Measurements from ENCODE around the gene ZNF319.

ZNF319 gene

DNA sequence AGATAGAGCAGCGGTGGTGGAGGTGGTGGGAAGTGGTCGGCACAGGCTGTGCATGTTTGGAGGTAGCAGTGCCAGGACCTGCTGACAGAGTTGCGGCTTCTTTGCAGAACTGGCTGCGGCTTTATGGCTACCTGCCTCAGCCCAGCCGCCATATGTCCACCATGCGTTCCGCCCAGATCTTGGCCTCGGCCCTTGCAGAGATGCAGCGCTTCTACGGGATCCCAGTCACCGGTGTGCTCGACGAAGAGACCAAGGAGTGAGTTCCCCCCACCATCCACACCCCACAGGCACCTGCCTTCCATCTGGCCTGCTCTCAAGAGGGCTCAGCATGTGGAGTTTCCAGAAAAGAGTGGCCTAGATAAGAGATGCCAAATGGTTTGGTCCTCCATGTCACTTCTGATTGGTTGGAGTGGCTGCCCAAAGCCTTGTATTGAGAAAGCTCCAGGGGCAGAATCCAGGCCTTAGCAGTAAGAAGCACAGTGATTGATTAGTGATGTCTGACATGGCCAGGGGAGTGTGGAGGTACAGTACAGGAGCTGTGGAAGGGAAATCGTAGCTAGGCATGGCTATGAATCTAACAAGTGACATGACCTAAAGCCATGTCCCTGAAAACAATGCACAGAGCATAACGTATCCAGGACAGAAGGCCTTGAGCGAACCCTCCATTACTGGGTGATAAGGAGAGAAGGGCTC, 37.0 kb upstream of the ZNF319 start:
- no peak for DNase-seq (ENCODE audit: low read depth in 4 of 4, low spot score in 1 of 4)

DNA sequence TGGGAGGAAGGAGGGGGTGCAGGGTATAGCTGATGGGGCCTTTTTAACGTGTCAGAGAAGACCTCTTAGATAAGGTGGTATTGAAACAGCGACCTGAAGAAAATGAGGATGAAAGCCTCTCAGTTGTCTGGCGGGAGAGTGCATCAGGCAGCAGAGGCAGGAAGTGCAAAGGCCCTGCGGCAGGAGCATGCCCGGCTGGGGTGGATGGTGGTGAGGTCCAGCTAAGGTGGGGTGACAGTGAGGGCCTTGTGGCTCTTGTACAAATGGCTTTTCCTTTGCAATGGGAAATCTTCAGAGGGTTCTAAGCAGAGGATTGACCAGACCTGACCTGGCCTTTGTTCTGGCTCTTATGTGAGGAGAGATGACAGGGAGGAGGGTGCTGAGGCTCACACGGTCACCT, 36.5 kb upstream of the ZNF319 start:
- DNase-seq (ENCODE audit: low read depth in 4 of 4, low spot score in 1 of 4) = no peak

DNA sequence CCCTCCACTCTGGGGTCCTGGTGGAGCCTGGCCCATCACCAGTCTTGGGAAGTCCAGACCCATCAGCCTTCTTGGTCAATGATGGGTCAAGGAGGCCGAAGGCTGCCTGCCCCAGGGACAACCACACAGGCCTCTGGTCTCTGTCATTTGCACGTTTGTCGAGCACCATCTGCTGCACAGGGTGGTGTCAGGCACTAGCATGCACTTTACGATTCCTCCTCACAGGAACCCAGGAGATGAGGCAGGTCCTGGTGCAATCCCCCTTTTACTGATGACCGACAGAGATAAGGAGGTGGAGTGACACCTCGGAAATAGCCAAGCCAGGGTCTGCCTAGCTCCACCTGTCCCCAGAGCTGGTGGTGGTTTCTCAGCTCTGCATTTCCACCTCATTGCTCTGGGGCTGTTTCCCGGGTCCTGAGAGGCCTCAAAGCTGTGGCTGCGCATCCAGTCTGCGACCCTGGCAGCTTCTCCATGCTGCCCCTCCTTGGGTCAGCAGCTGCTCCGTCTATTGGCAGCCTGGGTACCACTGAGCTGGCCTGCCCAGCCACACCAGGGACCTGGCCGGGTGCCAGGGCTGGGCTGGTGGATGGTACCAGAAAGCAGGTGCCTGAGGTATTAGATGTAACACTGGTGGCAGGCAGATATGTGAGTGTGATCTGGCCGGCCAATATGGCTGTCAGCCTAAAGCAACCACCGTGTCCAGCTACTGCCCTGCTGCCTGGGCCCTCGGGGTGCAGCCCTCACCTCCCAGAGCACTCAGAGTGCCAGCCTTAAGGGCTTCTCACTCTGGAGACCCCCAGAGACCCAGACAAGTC, 35.1 kb upstream of the ZNF319 start:
- DNase-seq (ENCODE audit: low read depth in 4 of 4, low spot score in 1 of 4) = no peak

DNA sequence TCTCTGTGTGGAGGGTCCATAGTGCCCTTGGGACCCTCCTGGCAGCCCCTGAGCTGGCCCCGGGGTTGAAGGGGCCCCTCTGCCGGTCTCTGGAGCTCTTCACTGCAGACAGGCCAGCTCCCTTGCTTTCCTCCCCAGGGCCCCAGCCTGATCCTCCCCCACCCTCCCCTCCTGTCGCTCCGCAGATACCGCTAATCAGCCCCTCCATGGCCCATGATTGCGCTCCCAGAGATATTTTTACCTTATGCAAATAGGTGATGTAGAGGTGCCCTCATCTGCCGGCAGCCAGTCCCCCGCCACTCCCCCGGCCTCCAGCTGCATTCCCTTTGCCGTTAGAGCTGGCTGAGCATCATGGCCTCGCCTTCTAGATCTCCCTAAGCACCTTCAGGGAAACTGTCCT, 34.3 kb upstream of the ZNF319 start:
- DNase-seq (ENCODE audit: low read depth in 4 of 4, low spot score in 1 of 4) = no peak

DNA sequence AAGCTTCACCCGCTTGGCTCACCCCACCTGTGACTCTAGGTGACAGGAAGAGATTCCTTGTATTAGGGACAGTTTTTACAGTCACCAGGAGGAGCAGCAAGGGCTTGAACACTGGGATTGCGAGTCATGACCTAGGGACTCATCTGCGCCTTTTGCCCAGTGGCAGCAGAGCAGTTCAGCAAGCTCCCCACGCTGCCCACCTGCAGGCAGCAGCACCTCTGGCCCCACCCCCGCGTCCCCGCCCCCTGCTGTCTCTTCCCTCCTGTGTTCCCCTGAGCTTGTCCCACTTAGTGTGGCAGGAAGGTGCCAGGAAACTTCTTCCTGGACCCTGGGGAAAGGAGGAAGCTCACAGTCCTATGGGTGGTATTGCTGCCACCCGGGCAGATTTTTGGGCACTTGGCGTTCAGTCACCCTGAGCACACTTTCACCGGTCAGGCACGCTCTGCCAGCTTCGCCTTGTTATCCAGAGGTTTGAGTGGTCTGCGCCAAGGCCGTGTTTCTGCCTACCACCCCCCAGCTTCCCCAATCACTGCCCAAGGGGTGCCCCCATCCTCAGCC, 33.7 kb upstream of the ZNF319 start:
- DNase-seq (ENCODE audit: low read depth in 4 of 4, low spot score in 1 of 4) = no peak

DNA sequence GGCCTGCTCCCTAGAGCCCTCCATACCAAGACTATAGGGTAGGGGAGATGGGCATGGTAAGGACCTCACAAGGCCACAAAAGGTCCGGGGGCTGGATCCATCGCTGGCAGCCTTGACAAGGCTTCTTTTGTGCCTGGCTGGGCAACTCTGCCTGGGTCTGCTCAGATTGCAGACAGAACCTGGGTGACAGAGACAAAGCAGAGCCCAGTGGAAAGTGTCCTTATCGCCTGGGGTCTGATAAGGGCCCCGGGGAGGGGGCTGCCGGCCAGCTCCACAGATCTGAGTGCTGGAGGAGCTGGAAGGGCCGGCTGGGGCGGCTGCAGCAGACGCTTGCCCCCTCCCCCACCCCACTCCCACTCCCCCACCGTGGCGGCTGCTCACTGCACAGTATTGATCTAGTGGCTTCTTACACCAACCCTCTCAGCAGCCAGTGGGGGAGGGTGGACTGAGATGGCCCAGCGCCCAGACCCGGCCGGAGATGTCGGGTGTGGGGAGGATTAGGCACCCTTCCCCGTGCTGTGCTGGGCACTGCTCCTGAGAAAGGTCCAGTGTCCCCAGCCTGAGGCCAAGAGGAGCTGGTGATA, 32.3 kb upstream of the ZNF319 start:
- DNase-seq (ENCODE audit: low read depth in 4 of 4, low spot score in 1 of 4) = no peak

DNA sequence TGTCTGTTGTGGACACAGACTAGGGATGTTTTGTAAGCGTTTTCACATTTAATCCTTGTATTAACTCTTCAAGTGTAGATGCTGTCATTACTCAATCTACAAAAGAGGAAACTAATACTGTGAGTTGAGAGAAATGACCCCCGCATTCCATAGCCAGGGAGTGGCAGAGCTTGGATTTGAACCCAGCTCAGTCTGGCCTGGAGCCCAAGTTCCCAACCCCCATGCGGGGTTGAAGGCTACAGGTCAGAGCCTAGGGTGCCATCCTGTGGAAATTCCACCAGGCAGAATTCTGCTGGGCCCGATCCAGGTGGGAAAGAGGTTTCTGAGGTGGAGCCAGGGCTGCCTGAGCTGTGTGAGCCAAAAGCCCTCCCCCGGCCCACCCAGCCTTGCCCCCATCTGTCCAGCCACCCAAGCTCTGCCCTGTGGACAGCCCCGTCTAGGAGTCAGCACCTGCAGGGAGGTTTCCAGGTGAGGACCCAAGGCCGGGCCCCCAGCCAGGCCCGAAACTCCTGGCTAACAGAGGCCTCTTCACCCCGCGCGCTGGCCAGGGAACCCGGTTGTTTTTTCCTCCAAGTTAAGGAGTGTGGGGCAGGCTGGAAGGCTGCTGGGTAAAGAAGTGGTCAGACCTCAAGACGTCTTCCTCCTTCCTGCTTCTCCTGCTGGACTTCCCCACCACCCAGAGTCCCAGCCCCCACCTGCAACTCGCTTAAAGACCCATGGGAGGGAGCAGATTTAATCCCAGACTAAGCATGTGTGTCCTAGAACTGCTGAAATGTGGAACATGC, 30.7 kb upstream of the ZNF319 start:
- DNase-seq (ENCODE audit: low read depth in 4 of 4, low spot score in 1 of 4) = no peak

DNA sequence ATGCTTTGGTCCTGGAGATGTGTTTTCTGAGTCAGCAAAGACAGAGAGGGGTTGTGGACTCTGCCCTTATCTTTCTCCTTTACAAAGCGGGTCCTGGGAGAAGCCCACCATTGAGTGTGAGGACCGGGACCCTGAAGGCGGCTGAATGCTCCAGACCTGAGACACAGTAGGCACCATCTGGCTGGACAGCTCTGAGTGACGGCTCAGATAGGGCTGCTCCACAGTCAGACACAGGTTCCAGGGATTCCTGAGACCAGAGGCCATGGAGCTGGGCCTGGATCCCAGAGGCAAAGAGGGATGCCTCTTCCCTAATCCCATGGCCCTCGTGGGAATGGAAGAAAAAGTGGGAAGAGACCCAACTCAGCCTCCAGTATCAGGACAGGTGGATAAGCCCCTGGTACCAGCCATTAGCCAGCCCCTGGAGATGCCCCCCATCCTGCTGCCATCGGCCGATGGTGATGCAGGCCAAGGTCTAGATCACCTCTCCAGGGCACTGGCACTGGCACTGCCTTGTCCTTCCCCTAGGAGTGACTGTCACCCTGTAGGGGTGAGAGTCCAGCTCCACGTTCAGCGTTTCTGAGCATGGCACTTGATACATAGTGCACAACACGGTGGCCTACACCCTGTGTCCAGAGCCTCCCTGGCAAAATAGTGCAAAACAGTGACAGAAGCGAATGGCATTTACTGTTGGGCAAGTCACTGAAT, 29.8 kb upstream of the ZNF319 start:
- DNase-seq (ENCODE audit: low read depth in 4 of 4, low spot score in 1 of 4) = no peak

DNA sequence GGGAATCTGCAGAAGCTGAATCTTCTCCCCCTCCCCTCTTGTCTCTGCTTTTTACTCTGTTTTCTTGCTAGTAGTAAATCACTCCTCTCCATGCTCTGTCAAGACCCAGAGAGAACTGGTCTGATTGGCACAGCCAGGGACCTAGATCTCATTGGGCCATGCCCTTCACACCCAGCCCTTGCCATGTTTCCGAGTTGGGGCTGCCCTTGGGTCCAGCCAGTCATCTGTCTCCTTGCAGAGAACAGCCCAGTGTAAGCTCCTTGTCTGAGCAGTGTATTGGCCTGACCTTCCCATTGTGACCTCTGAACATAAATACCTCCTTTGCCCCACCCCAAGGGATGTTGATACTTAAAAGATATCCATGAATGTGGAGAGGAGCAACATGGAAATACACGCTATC, 28.9 kb upstream of the ZNF319 start:
- no peak for DNase-seq (ENCODE audit: low read depth in 4 of 4, low spot score in 1 of 4)

DNA sequence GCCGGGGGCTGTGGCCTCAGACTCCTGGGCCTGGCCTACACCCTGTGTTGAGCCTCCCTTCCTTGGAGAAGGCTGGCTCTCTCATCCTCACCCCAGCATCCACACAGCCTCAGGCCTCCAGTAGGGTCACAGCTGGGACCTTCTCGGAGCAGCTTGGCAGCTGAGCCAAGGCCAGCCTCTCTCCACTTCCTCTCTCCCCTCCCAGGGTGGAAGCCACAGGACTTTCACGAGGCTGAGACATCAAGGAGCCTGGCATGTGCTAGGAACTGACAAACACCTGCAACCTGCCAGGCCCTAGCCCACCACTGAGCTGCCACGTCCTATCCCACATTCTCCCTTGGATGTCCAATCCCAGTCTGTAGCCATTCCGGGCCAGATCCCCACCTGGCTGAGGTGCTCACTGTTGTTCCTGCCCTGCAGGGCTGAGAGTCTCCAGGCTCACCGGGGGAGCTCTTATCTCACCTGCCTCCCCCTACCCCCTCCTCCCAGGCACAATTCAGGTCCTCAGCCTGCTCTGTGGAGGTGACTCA, 28.1 kb upstream of the ZNF319 start:
- DNase-seq (ENCODE audit: low read depth in 4 of 4, low spot score in 1 of 4) = no peak

DNA sequence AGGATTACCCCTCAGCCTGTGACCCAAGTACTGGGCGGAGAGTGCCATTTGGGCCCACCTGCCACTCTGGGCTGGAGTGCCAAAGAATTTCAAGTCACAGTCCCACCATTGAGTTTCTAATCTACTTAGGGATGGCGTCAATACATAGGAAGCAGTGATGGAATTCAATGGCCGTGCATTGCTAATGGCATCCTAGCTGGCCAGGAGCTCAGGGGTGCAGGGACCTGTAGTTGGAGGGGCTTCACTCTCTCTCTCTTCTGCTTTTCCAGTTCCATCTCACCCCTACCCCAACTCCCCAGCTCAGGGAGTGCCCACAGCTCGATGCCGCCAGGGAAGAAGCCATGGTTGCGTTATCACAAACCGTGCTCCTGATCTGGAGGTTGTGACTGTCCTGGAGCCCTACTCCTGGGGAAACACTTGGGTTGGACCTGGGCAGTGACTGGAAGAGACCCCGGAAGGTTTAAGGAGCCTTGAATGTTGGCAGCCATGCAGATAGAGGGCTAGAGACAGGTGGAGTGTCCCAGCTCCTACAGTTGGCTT, 27.5 kb upstream of the ZNF319 start:
- no peak for DNase-seq (ENCODE audit: low read depth in 4 of 4, low spot score in 1 of 4)

DNA sequence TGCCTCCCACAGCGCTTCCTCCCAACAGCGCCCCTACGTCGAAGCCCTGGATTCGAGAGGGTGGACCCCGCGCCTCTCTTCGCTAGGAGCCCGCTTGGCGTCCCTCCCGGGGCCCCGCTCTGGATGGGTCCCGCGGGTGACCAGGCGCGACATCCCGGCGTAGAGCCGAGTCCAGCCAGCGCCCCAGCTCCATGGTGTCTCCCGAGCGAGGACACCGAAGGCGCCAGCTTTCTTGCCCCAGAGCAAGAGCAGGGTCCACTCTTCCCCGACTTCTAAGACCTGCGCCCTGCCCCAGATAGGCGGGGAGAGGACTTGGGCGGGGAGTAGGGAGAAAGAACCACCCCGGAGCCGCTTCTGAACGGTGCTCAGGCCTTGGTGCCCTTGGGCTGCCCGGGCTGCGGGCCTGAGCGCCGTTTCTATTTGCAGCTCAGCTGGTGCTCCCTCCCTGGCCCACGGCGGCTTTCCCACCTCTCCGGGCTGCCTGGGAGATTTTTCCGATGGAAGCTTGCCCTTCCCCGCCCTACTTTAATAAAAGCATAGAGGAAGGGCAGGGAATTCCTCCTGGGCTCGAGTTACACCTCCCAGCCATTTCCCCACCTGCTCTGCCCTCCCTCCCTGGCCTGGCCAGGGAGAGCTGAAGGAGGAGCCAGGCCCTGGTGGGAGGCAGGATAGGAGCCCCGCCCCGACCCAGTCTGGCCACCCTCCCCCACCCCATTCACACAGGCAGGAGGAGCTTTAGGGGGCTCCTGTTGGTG, 26.9 kb upstream of the ZNF319 start:
- no peak for DNase-seq (ENCODE audit: low read depth in 4 of 4, low spot score in 1 of 4)

DNA sequence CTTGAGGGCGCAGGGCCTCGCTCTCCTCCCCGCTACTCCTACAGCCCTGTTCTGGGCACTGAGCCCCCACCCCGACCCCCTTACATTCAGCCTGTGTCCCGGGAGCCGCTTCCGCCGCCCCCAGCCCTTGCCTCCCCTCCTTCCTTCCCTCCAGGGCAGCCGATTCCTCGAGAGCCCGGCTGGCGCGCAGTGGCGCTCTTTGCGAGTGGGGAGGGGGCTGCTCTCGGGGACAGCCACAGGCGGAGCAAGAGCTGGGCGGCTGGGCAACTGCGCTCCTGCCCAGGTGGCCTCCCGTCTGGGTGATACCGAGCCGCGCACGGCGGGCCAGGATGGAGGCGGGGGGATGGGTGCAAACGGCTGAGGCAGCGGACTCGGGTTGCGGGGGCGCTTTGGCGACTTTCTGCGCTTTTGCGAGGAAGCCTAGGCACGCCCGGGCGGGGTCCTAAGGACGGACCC, 26.3 kb upstream of the ZNF319 start:
- DNase-seq (ENCODE audit: low read depth in 4 of 4, low spot score in 1 of 4) = no peak

DNA sequence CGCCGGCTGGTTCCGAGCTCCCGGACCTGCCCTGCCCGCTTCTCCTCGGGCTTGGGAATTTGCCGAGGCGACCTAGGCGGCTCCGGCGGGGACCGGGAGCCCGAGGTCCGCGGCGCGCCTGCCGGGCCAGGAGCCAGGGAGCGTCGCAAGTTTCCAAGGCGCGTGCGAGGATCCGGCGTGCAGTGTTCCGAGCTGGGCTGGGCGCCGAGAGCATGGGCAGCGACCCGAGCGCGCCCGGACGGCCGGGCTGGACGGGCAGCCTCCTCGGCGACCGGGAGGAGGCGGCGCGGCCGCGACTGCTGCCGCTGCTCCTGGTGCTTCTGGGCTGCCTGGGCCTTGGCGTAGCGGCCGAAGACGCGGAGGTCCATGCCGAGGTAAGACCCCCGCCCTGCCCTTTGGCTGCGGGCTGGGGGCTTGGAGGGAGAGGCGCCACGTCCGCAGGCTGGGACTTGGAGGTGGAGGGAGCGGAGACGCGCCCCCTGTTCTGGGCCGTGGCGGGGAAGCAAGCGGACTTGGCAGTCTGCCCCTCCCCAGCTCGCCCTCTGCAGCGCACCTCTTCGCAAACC, 25.8 kb upstream of the ZNF319 start:
- peak in 1 of 4 experiments; percentile 8 for DNase-seq (ENCODE audit: low read depth in 4 of 4, low spot score in 1 of 4)

DNA sequence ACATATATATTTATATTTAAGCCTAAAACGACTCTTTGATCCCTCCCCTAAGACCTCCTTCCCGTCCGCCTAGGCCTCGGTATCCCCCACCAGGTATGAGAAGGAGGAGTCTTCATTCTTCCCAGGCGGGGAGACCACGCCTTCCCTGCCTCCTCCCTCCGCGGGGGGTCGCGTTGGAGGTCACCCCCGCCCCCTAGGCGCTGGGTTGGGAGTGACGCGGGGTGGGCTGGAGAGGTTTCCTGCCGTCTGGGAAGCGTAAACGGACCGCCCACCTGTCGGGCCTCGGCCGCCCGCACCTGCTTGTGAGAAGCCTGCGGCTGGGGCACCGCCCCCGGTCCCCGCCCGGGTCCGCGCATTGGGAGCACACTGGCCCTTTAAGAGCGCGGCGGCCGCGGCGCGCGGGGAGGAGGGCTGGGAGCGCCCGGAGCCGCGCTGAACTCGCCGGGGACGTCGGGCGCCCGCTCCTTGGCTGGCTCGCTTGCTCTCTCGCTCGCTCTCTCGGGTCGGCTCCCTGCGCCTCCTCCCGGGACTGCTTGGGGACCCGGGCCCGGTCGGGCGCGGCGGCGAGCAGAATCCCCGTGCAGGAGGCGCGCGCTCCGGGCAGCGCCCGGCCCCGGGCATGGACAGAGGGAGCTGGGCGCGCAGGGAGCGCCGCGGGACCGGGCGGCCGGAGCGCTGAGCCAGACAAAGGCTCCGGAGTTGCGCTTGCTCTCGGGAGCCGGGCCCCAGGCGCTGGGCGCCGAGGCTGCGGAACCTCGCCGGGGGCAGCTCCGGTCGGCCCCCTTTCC, 25.1 kb upstream of the ZNF319 start, which contains the start of gene MMP15:
Gene MMP15, plus strand, starts transcription at position 404 of the 788 bp plus-strand sequence. CDS start 597 bp downstream, outside the sequence.
- peak in 3 of 4 experiments; percentile 43 to 60 (median 48) for DNase-seq (ENCODE audit: low read depth in 4 of 4, low spot score in 1 of 4)

DNA sequence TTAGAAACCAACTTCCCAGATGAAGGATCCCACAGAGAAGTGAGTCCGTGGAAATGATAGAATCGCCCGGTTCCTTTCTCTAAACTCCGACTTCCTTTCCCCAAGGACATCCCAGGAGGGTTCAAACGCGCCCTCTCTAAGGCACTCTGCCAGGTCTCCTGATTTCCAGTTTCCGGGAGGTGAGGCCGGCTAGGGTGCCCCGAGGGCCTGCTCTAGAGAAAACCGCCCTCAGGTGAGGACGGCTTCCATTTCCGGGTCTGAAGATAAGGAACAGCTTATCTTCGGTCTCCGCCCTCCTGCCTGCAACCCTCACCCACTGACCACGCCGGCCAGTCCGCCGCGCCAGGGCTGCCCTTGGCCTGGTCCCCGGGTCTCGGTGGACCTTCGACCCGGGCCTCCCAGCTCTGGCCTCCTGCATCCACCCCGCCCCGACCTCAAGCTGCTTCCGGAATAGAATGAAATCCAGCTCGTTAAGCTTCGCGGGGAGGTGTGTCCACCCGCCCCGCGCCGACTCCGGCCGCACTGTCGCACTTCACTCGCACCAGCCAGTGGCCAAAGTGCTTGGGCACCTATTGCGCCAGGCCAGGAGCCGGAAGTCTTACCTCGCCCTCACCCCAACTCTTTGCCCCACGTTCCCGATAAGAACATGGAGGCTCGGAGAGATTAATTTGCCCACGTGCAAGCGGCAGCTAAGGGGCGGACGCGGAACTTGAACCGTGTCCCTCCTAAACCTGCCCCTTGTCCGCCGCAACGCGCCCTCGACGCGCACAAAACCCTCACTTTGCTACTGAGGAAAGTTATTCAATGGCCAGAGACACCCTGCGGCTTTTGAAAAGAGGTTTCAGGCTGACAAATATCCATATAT, 24.2 kb upstream of the ZNF319 start:
- DNase-seq (ENCODE audit: low read depth in 4 of 4, low spot score in 1 of 4) = no peak

Data from stimulated activated CD4-positive, alpha-beta T cell treated with anti-CD3 and anti-CD28 coated beads, Interleukin-1b, Interleukin-23, amount 100 ng/mL, for 24 hours (primary cell).